ENCODE data around the gene GMFB. TPM values are rescaled to one million over a fixed set of nuclear protein-coding genes. Genes with fewer than 3 reads are reported as not detected.

The GMFB gene
- total RNA-seq, 1 experiment from 2014 or later = 79.2 TPM

- peak overlapping the region in 2 of 3 experiments; percentile 71 to 75; a peak in 2 of 7 replicates for H3K27ac Mint-ChIP-seq
- no CpG with 5 or more reads among the region's 4 CpGs for WGBS (ENCODE audit: extremely low coverage, insufficient read length, low lambda C conversion rate)
Measured at GRCh38 chr14:54472315-54472714, 16.5 kb downstream of the GMFB start.

More at GRCh38 chr14:54472315-54472714, 16.5 kb downstream of the GMFB start:
- Histone ChIP-seq H4K20me1 (ENCODE audit: control insufficient read depth, insufficient read depth, insufficient read length) (no peaks in the 10 kb centered on the region), H4K5ac (ENCODE audit: insufficient read length, low read depth, low read length) (no peak overlapping the region), H3K56ac (ENCODE audit: insufficient read length, low read depth, low read length) (no peak overlapping the region), H3K79me1 (ENCODE audit: insufficient read depth, low read depth, low read length, poor library complexity, severe bottlenecking) (no peaks in the 10 kb centered on the region), H4K91ac (ENCODE audit: insufficient read length, low read depth, low read length) (no peak overlapping the region), H3K4me2 (ENCODE audit: insufficient read depth, insufficient read length, low read length) (no peak overlapping the region), H2AK5ac (ENCODE audit: insufficient read length, low read length) (no peak overlapping the region), H3K23ac (ENCODE audit: insufficient read length, low read depth, low read length) (no peak overlapping the region), H2AFZ (ENCODE audit: low read length) (no peak overlapping the region), H2BK120ac (ENCODE audit: low read depth, low read length, poor library complexity, severe bottlenecking) (no peak overlapping the region), H2BK15ac (ENCODE audit: low read depth, low read length) (no peak overlapping the region), H3K23me2 (ENCODE audit: insufficient read length, low read depth, low read length, poor library complexity, severe bottlenecking) (no peaks in the 10 kb centered on the region), H2BK20ac (ENCODE audit: low read depth, low read length, poor library complexity, severe bottlenecking) (no peak overlapping the region), H3K4me1 (ENCODE audit: insufficient read depth, low read length) (no peaks in the 10 kb centered on the region), H3K18ac (ENCODE audit: insufficient read length, low read depth, low read length) (no peak overlapping the region), H2BK12ac (ENCODE audit: insufficient read length, low read depth, low read length) (no peak overlapping the region), H3K4ac (ENCODE audit: low read depth, low read length) (no peak overlapping the region), H3K14ac (ENCODE audit: insufficient read depth, low read length) (no peak overlapping the region), H2BK5ac (ENCODE audit: insufficient read length, low read length) (no peak overlapping the region), H3K79me2 (ENCODE audit: insufficient read depth, low read length) (no peaks in the 10 kb centered on the region), H3K9me3 (ENCODE audit: control insufficient read depth, low read depth, low read length) (no peaks in the 10 kb centered on the region), H3K27me3 (ENCODE audit: insufficient read depth, low read length) (no peaks in the 10 kb centered on the region), H3T11ph (ENCODE audit: low read length) (no peak overlapping the region), H3K9ac (ENCODE audit: extremely low read depth, insufficient read length, low read length) (no peak overlapping the region), H4K8ac (replicated peaks; ENCODE audit: insufficient read length, low read depth, low read length) (no peak overlapping the region), H3K27ac (ENCODE audit: insufficient read length, low read depth, low read length) (no peak overlapping the region)
- H3K9me3 Mint-ChIP-seq = peaks cover 5 to 11% of the 10 kb centered on the region in 2 experiments
- peaks cover 12 to 28% (median 25%) of the 10 kb centered on the region in 3 experiments for H3K36me3 Mint-ChIP-seq (ENCODE audit: insufficient read depth in 1 of 3, low read depth in 3 of 3)
- TF ChIP-seq CTCF (conservative IDR thresholded peaks at IDR 0.05) = no peak
- peaks cover 16 to 19% of the 10 kb centered on the region in 2 experiments for H3K4me1 Mint-ChIP-seq
- H3K4me3 Mint-ChIP-seq = no peak overlapping the region
- no peak for DNase-seq
- peaks cover 2% of the 10 kb centered on the region; the same call in 1 of the 2 replicates for H3K27me3 Mint-ChIP-seq (ENCODE audit: low read depth)
